GF-D8 (cell line): ENCODE data around the gene OTOP3.
"Not testable (repeated sequence)": the region's sequence is repeated elsewhere in the genome, so short reads cannot be mapped to it uniquely, and the experiment has no call there.

Experiments used
- DNase-seq: peaks from one replicate; lab custom pipeline; 2025; lab: John Stamatoyannopoulos, UW

Gene OTOP3

GRCh38 chr17:74962622-74963394 lies 27.1 kb downstream of the OTOP3 start:
- DNase-seq, result no peak

- DNase-seq, result no peak
Measured at GRCh38 chr17:74963656-74964055, 28.0 kb downstream of the OTOP3 start.

DNA sequence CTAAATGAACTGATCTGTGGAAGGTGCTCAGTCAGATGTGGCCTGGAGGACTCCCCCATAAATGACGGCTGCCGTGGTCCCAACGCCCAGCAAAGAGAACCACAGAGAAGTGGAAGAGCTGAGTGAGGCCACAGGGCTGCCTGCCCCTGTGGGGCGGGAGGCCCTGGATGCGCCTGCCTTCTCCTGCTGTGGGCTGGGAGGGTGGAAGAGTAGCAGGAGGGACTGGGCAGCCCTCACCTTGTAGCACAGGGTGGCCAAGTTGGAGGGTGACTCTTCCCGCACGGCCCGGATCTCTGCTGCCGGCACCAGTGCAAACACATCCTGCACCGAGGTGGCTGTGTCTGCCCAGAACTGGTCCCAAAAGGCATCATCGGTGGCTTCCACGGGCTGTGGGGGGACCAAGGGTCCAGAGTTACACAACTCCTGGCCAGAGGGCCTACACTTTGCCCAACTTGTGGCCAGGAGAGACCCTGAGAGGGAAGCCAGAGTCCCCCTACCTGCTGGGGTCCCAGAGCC lies 28.6 kb downstream of the OTOP3 start:
- no peak for DNase-seq

DNA sequence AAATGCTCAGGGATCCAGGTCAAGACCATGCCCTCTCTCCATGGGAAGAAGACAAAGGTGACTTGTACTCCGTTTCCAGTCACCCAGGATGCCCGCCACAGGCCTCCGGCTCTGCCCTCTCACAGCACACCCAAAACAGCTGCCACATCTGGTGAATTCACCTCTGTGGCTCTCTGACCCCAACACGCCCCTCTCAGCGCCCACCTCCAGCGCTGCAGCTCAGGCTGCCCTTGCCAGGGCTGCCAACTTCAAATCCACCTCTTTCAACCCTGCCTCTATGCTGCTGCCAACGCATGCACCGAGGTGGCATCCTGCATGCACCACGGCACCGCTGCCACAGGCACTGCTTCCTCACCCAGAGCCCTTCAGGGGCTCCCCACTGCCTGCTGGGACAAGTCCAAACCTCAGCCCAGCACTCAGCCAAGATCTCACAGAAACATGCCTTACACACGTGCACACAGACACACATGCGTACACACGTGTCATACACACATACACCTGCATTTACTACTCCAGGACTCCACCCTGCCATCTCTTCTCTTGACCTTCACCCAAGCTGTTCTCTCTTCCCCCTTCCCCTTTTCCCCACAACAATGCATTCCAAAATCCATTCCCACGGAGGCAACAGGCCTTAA lies 29.4 kb downstream of the OTOP3 start:
- no peak for DNase-seq

DNA sequence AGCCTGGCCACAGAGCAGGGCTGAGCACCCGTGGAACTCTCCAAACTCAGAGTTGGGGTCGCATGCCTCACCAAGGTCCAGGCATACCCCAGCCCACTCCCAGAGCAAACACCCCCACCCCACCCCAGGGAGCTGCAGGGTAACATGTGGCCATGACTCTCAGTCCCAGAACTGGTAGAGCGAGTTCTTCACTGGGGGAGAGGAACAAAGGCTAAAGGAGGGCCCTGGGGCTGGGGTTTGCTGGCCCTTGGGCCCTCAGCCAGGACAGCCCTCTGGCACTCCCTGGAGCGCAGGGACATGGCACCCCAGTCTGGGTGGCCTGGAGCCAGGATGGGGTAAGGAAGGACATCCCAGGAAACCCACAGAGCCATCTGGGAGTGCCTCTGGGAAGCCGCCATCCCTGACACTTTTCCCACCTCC lies 32.7 kb downstream of the OTOP3 start:
- no peak for DNase-seq

DNA sequence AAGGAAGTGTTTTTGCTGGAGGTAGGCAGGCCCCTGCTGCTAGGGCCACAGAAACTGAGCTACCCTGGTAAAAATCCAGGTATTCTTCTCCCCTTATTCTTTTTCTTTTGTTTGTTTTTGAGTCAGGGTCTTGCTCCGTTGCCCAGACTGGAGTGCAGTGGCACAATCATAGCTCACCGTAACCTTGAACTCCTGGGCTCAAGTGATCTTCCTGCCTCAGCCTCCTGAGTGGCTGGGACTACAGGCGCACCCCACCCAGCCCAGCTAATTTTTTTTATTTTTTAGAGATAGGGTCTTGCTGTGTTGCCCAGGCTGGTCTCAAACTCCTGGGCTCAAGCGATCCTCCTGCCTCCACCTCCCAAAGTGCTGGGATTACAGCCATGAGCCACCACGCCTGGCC lies 33.8 kb downstream of the OTOP3 start:
- DNase-seq, result not testable (repeated sequence)

- no peak for DNase-seq
Measured at GRCh38 chr17:74970395-74970794, 34.7 kb downstream of the OTOP3 start.

DNA sequence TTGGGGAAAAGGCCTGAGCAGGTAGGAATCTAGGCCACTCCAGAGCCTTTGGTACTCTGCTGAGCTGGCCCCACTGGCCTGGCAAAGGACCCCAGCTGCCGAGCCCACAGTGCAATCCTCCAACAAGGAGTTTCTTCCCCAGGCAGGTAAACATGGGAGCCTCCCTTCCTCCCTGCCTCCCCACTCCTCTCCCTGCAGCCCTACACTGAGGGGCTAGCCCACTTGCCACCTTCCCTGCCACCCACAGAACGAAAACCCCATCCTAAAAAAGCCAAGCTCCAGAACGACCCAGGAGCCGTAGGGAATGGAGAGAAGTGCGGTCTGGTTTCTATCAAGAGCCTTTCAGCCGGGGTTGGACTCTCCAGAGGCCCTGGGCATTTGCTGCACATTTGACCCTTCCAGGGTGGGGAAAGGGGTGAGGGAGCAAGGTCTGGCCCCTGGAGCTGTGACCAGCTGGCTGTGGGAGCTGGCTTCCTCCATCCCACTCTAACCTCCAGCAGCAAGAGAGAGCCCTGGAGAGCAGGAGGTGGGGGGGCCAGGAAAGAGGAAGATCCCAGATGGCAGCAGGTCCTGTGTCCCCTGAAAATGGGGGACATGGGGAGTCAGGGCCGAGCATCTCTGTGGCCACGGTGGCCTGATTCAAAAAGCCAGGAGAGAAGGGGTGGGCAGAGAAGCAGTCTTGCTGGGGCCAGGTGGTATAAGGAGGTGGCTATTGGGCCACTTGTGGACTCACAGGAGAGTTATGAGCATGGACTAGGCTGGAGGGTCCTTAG lies 35.6 kb downstream of the OTOP3 start:
- no peak for DNase-seq

DNA sequence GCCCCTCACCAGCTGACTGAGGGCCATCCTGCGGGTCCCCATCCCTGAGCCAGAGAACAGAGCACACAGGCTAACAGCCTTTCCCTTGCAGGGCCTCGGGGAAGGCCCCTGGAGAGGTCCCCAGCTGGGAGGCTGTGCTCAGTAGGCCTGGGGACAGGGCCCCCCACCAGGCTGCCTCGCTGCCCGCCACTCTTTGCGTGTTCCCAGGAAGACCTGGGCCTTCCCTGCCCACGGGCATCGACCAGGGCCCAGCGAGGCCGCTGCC lies 36.1 kb downstream of the OTOP3 start:
- DNase-seq, result no peak

DNA sequence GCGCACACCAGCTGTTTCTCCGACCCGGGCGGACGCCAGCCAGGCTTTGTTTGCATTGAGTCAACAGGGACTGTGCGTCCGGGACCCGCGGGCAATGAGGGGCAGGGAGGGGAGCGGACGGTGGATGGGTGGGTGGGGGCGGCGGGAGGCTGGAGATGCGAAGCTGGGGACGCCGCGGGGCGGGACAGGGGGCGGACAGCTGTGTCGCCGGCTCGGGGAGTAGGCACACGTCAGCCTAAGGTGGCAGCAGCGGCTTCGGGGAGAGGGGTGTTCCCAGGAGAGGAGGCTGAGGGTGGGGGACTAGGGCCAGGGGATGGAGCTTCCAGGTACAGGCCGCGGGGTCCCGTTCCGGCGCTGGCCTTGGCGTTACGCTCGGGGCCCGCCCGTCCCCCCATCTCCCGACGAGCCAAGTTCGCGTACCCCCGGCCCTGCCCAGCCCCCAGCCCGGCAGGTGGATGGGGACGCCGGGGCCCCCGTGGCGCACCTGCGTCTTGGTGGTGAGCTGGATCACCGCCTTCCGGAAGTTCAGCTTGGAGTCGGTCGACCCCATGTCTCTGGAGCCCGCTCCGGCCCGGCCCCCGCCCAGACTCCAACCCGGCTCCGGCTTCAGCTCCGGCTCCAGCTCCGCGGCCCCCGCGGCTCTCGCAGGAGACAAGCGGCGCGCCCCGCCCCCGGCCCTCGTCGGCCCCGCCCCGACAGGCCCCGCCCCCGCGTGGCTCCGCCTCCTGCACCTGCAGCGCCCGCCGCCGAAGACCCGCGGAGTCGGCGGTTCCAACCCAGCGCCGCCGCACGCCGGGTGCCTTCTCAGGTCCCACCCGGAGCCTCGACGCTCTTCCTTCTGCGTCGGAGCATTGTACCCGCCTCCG lies 36.6 kb downstream of the OTOP3 start, which contains the start of gene HID1:
Gene HID1 (minus strand): TSS at position 653 of the 866 bp plus-strand sequence. CDS start 103 bp downstream, at position 550.
- DNase-seq, result no peak

DNA sequence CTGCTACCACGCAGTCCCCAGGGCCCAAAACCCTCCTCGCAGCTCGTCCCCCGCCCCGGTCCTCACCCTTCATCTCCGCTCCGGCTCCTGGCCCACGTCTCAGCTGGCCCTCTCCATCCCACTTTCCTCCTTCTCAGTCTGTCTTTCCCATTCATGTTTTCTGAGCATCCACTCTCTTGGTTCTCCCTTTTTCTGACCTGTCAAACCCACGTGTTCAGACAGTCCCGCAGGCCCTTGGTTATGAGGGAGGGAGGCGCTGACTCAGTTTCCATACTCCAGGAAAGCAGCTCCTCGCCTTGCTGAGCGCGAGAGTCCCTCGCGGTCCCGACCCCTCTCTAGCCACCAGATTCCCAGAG lies 37.3 kb downstream of the OTOP3 start:
- no peak for DNase-seq

GRCh38 chr17:74975943-74976342 lies 40.2 kb downstream of the OTOP3 start:
- no peak for DNase-seq

DNA sequence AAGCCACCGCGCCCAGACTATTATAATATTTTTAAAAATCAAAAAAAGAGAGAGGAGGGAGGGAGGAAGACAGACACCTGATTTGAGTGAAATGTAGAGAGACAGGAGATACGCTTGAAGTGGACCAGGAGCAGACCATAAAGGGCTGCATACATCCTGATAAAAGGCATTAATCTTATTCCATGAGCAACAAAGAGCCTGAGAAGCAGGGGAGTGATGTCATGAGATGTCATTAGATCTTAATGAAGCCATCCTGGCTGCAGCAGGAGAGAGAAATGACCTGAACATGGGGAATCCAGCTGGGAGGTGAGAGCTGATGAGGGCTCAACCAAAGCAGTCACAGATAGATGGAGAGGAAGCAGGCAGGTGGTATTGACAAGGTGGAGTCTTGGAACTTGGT lies 42.1 kb downstream of the OTOP3 start:
- no peak for DNase-seq

GRCh38 chr17:74978240-74978639 lies 42.5 kb downstream of the OTOP3 start:
- no peak for DNase-seq

DNA sequence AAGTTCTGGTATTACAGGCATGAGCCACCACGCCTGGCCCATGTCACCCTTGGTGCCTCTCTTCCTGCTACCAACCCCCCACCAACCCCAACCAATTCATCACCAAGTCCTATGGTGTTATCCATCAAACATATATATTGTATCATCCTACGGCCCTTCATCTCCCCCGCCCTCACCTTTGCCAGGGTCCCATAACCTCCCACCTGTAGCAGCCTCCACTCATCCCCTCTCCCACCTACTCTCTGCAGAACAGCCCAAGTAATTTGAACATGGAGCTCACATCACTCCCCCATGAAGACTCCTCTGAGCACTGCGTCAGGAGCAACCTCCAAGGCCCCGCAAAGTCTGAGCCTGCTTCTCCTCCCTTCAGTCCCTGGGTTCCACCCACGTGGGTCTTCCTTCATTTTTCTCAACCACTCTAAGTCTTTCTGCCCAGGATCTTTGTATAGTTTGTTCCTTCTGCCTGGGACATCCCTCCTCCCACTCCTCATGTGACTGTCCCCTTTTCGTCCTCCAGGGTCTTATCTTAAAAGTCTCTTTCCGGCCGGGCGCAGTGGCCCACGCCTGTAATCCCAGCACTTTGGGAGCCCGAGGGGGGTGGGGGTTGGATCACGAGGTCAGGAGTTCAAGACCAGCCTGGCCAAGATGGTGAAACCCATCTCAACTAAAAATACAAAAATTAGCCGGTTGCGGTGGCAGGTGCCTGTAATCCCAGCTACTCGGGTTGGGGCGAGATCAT lies 43.9 kb downstream of the OTOP3 start:
- DNase-seq, result no peak

DNA sequence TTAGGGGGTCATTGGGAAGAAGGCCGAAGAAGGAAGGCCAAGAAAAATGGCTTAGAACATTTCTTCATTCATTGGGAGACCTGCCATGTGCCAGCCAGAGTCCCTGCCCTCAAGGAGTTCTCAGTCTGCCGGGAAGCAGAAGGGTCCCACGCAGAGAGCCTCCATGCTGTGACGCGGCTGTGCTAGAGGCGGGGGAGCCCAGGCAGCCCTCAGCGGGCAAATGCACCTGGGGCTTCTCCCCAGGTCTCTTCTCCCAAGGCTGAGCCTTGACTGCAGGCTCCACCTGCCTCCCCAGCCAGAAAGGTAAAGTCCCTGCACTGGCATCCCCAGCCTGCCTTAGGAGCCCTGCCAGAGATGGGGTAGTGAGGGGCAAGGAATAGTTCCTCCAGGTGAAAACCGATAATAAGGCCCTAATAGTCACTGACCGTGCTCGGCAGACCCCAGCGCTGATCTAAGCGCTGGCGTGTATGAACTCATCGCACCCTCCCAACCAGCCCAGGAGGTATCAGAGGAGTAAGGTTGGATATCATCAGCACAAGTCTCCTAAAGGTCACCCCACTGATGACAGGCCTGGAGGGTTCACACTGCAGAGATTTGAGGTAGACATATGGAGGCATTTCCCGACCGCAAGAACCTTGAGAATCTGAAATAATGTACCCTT lies 45.8 kb downstream of the OTOP3 start:
- no peak for DNase-seq

GRCh38 chr17:74981979-74982662 lies 46.4 kb downstream of the OTOP3 start:
- no peak for DNase-seq

GRCh38 chr17:74982663-74983313 lies 47.1 kb downstream of the OTOP3 start:
- not testable (repeated sequence) for DNase-seq

DNA sequence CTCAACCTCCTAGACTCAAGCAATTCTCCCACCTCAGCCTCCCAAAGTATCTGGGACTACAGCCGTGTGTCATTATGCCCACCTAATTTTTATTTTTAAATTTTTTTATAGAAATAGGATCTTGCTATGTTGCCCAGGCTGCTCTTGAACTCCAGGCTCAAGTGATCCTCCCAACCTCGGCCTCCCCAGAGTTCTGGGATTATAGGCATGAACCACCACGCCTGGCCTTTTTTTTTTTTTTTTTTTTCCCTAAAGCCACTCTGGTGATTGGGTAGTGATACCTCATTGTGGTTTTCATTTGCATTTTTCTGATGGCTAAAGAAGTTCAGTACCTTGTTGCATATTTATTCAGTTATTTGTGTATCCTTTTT lies 50.5 kb downstream of the OTOP3 start:
- DNase-seq, result no peak
